22Rv1 (cell line): ENCODE data around the gene ADAMTS2.

ENCODE experiments used
- CTCF ChIP-seq: fragments of 450-650 bp; IDR thresholded peaks from 2 replicates; pipeline ENCODE4 v1.5.1; 2017; ENCODE audit warnings: mild to moderate bottlenecking
- ZFX ChIP-seq: fragments of 450-650 bp; IDR thresholded peaks from 2 replicates; pipeline ENCODE4 v1.6.1; 2017; ENCODE audit warnings: antibody characterized with exemption, borderline replicate concordance

GRCh38 chr5:179310439-179311090, 34.7 kb downstream of the ADAMTS2 start:
- TF ChIP-seq CTCF (no peak), ZFX (no peak)
